Measurements from ENCODE around the gene BRD1.

BRD1 gene

DNA sequence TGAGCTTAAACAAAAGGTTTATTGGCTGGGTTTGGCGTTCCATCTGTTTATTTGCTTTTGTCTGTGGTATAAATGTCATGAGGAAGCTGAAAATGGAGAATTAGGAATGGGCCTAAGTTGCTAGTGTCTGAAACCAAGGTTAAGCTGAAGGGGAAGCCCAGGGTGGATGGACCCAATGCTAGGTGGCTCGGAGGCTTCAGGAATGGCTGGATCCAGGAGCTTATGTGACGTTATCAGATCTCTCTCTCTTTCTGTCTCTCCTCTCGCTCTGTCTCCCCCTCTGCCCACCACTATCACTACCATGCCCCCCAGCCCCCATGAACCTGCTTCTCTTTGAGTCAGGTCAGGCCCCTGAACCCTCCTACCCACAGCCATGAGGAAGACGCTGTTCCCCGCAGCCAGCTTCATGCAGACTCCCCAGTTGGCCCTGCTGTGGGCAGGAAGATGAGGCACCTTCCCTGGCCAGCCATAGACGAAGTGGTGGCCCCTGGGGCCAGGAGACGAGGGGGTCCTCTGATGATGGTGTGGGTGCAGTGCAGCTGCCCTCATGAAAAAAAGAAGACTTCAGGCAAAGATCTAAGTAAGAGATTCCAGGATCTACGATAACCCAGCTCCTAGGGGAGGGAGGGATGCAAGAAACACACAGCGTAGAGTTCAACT, 101.5 kb downstream of the BRD1 start:
- DNase-seq = no peak

DNA sequence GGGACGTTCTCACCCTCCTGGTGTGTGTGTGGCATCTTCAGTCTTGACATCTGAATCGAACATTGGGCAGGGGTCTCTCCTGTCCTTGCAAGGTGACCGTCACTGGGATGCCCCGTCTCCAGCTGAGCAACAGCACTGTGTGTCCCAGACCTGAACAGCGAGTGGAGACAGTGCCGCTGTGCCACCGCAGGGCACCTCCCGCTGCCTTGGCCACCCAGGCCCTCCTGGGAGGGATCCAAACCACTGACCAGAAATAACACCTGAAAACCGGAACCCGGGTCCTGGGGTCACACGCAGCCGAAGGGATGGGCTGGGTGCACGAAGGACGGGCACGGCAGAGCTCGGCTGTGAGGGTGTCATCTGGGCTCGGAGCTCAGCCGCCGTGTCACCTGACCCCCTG, 102.2 kb downstream of the BRD1 start:
- no peak for DNase-seq

DNA sequence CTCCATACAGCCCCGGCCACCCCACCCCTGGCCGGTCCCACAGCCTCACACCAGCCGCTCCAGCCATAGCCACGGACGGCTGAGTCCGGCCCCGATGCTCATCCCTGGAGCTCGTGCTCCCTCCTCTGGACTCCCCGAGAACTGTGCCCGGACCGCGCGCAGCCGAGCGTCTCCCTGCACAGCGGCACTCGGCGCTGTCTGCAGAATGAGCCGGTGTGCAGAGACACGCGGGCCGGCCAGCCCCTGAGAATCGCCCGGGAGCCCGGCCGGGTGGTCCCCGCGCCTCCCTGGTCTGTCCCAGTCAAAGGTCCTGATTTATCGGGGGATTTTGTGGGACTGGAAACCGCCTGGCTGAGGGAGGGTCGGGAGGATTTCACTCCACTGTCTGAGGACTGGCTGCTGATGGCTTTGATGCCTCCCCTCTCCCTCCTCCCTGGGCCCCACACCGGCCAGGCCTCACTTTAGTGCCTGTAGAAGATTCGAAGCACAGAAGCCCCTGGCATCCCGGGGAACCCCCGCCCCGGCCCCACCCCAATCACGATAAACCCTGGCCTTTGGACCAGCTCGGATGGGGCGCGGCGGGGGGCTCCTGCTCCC, 102.7 kb downstream of the BRD1 start:
- no peak for DNase-seq

DNA sequence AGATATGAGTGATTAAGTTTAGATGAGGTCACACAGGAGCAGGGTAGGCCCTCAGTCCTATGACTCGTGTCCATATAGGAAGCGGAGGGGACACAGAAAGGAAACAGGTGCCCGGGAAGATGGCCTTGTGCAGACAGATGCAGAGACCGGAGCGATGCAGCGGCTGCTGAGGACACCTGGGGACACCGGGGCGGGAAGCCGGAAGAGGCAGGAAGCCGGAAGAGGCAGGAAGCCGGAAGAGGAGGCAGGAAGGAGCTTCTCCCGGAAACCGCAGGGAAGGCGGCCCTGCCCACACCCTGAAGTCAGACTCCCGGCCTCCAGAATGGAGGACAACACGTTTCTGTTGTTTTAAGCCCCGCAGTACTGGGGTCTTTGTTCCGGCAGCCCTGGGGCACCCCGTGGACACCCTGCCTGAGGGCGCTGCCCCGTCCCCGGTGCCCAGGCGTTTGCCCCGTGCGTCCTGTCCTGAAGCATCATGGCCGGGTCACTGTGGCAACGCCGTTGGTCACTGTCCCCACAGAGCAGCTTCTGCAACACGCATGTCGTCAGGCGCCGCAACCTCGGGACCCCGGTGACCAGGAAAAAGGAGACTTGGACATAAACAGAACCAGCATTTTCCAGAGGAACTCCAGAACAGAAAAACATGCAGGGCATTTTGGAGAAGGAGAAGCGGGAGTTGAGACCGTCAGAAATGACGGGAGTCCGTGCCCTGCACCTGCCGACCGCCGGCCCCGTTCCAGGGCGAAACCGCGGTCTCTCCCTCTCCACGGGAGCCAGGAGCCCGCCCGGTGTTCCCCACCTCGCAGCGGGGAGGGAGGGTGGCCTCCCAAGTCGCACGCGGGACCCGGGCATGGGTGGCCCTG, 103.4 kb downstream of the BRD1 start:
- DNase-seq = no peak

DNA sequence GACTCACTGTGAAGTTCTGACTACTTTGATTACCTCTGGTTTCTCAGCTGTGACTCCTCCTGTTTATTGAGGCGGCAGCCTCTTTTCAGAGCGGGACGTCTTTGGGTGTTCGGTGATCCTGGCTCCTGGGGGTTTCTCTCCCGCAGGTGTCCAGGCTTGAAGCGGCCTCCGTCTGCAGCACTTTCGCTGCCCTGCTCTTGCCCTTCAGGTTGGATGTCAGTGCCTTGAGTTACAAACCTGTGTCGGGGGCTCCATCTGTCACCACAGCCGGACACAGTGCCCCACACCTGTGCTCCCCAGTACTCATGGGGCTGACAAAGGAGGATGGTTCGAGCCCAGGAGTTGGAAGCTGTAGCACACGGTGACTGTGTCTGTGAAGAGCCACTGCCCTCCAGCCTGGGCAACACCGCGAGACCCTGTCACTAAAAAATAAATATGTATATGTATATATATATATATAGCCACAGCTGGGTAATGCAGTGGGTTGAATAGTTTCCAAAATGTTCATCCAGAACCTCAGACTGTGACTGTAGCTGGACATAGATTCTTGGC, 104.1 kb downstream of the BRD1 start:
- DNase-seq = no peak

Measured in cortex of kidney (tissue), 1 donor.